Liver (tissue), 9 donors: ENCODE results near the gene LRRC4. TPM values are rescaled to one million over a fixed set of nuclear protein-coding genes. Genes with fewer than 3 reads are reported as not detected.

Experiments used
- DNase-seq: peaks from one replicate; pipeline ENCODE4 v3.0.0-alpha.2; 2017; ENCODE audit warnings: low spot score
- H3K27ac ChIP-seq, 2 donors: one replicate each; pipeline ENCODE4 v1.7.0; 2013; ENCODE audit warnings: inconsistent platforms in 2 of 2, low read length in 2 of 2, control low read depth in 1 of 2, low read depth in 1 of 2, mild to moderate bottlenecking in 1 of 2
- H3K27me3 ChIP-seq, 4 donors: one replicate each; pipeline versions ENCODE4 v1.6.1 to v1.7.0; 2013; ENCODE audit warnings: low read length in 3 of 4, inconsistent platforms in 1 of 4, mild to moderate bottlenecking in 1 of 4, moderate library complexity in 1 of 4; ENCODE audit not compliant: control insufficient read depth in 4 of 4, insufficient read depth in 4 of 4
- H3K36me3 ChIP-seq, 4 donors: one replicate each; pipeline versions ENCODE4 v1.6.1 to v1.7.0; 2013; ENCODE audit warnings: low read length in 3 of 4, mild to moderate bottlenecking in 3 of 4, low read depth in 1 of 4, moderate library complexity in 1 of 4; ENCODE audit not compliant: control insufficient read depth in 4 of 4, insufficient read depth in 3 of 4
- H3K4me1 ChIP-seq, 4 donors: one replicate each; pipeline versions ENCODE4 v1.6.1 to v1.7.0; 2013; ENCODE audit warnings: low read length in 3 of 4, mild to moderate bottlenecking in 3 of 4, moderate library complexity in 1 of 4; ENCODE audit not compliant: control insufficient read depth in 4 of 4, insufficient read depth in 4 of 4
- H3K4me3 ChIP-seq, 3 donors: one replicate each; pipeline versions ENCODE4 v1.6.1 to v1.7.0; 2013; ENCODE audit warnings: low read length in 3 of 3, control low read depth in 1 of 3, low read depth in 1 of 3, mild to moderate bottlenecking in 1 of 3
- H3K9ac ChIP-seq, 2 donors: one replicate each; pipeline ENCODE4 v1.7.0; 2013; ENCODE audit warnings: low read length in 2 of 2, mild to moderate bottlenecking in 2 of 2, moderate library complexity in 2 of 2, control low read depth in 1 of 2, low read depth in 1 of 2
- H3K9me3 ChIP-seq, 4 donors: one replicate each; pipeline versions ENCODE4 v1.6.1 to v1.7.0; 2013; ENCODE audit warnings: low read length in 3 of 4; ENCODE audit not compliant: control insufficient read depth in 4 of 4
- ATF3 ChIP-seq: IDR thresholded peaks from 2 replicates; pipeline ENCODE4 v1.6.1; 2016; ENCODE audit warnings: antibody characterized with exemption
- EGR1 ChIP-seq, 2 donors: IDR thresholded peaks; 2 replicates each; pipeline ENCODE4 v1.6.1; 2016 to 2018; ENCODE audit warnings: antibody characterized with exemption in 2 of 2, low read depth in 2 of 2
- FOXA1 ChIP-seq: IDR thresholded peaks from 2 replicates; pipeline ENCODE4 v1.6.1; 2016; ENCODE audit warnings: antibody characterized with exemption
- FOXA2 ChIP-seq: IDR thresholded peaks from 2 replicates; pipeline ENCODE4 v1.6.1; 2016; ENCODE audit warnings: antibody characterized with exemption
- GABPA ChIP-seq, 2 donors: IDR thresholded peaks in 1 of 2; conservative IDR thresholded peaks in 1 of 2; 2 replicates each; pipeline ENCODE4 v1.6.1; 2016; ENCODE audit warnings: antibody characterized with exemption in 2 of 2, mild to moderate bottlenecking in 1 of 2, moderate library complexity in 1 of 2
- HNF4A ChIP-seq, 2 donors: conservative IDR thresholded peaks; 2 replicates each; pipeline ENCODE4 v1.6.1; 2016; ENCODE audit warnings: antibody characterized with exemption in 2 of 2, mild to moderate bottlenecking in 2 of 2
- HNF4G ChIP-seq: IDR thresholded peaks from 2 replicates; pipeline ENCODE4 v1.6.1; 2016; ENCODE audit warnings: antibody characterized with exemption
- MAX ChIP-seq: IDR thresholded peaks from 2 replicates; pipeline ENCODE4 v1.6.1; 2016; ENCODE audit warnings: antibody characterized with exemption
- NR2F2 ChIP-seq: IDR thresholded peaks from 2 replicates; pipeline ENCODE4 v1.6.1; 2016; ENCODE audit warnings: antibody characterized with exemption
- RAD21 ChIP-seq, 2 donors: IDR thresholded peaks; 2 replicates each; pipeline ENCODE4 v1.6.1; 2016; ENCODE audit warnings: antibody characterized with exemption in 2 of 2, mild to moderate bottlenecking in 2 of 2
- RXRA ChIP-seq, 2 donors: IDR thresholded peaks; 2 replicates each; pipeline ENCODE4 v1.6.1; 2017 to 2018; ENCODE audit warnings: antibody characterized with exemption in 2 of 2, mild to moderate bottlenecking in 1 of 2
- SP1 ChIP-seq: IDR thresholded peaks from 2 replicates; pipeline ENCODE4 v1.6.1; 2018; ENCODE audit warnings: antibody characterized with exemption, mild to moderate bottlenecking
- TAF1 ChIP-seq: conservative IDR thresholded peaks from 2 replicates; pipeline ENCODE4 v1.6.1; 2016; ENCODE audit warnings: antibody characterized with exemption, mild to moderate bottlenecking
- YY1 ChIP-seq: IDR thresholded peaks from 2 replicates; pipeline ENCODE4 v1.6.1; 2016; ENCODE audit warnings: antibody characterized with exemption, mild to moderate bottlenecking
- WGBS: extraction: QIAGEN DNeasy Blood & Tissue Kit; methylation state at CpG from one replicate; pipeline ENCODE4 v1.1.7; 2013; 5-methylcytosine and 5-hydroxymethylcytosine counted together
- polyA plus RNA-seq, 2 donors: library from polyadenylated mRNA; stranded (reverse) in 1 of 2; unstranded in 1 of 2; fragments of 200-250 nt in 1 of 2; fragments of >200 nt in 1 of 2; fragmentation: Nextera tagmentation in 1 of 2; extraction: Ambion mirVana in 1 of 2; gene quantifications; one replicate each; pipeline versions ENCODE4 v1.2.1 to v1.2.3, GENCODE V29; 2013 to 2015
- total RNA-seq, 2 donors: library from RNA; depleted of rRNA; stranded (reverse); fragments of >200 nt; gene quantifications; one replicate each; pipeline ENCODE4 v1.2.3, GENCODE V29; 2014
- TF ChIP-seq, protein P1 (sequence below): IDR thresholded peaks from 2 replicates; pipeline ENCODE4 v1.6.1; 2016; ENCODE audit warnings: antibody characterized with exemption, mild to moderate bottlenecking
- TF ChIP-seq, protein P2 (sequence below): IDR thresholded peaks from 2 replicates; pipeline ENCODE4 v1.6.1; 2016; ENCODE audit warnings: antibody characterized with exemption
- donor health status: healthy.
- donor health status: healthy.
- donor health status: healthy.
- donor health status: healthy.
- donor health status: healthy.

Gene LRRC4
- total and polyA plus RNA-seq, 4 donors: 0.54 to 2.7 (median 1.2) TPM

GRCh38 chr7:128017862-128018845 lies 13.1 kb downstream of the LRRC4 start:
- TF ChIP-seq HNF4A (conservative IDR thresholded peaks at IDR 0.05): peak in 1 of 2 donors; percentile 37
- peak in 1 of 2 donors; percentile 26 for TF ChIP-seq RXRA (IDR thresholded peaks at IDR 0.05)
- TF ChIP-seq YY1: no peak
- Histone ChIP-seq H3K27me3 (no peaks in the 10 kb centered on the region), H3K27ac (no peak overlapping the region), H3K36me3 (peaks cover 2 to 4% (median 4%) of the 10 kb centered on the region in 4 donors), H3K4me1 (peaks cover 1 to 27% (median 17%) of the 10 kb centered on the region in 4 donors), H3K9me3 (no peaks in the 10 kb centered on the region), H3K9ac (no peak overlapping the region), H3K4me3 (no peak overlapping the region)
- 61% methylated on average over 8 of the region's 8 CpGs for WGBS
- DNase-seq: no peak

DNA sequence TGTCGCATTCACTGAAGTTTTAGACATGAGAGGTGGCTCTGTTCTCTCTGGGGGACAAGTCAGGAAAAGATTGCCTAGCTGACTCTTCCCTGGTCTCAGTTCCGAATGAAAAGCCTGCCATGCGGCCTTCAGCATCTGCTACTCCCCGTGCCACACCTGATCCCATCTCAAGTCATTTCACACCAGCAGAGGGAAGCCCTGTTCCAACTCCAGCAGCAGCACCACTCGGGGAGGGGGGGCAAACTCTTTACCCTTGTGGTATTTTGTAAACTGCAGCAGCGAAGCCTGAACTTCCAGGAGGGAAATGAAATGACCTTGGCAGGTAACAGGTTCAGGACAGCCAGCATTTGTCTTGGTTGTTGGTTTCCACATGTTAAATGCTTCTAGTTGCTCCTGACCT lies 13.8 kb downstream of the LRRC4 start:
- Histone ChIP-seq H3K4me1 (peaks cover 1 to 27% (median 17%) of the 10 kb centered on the region in 4 donors), H3K9me3 (no peaks in the 10 kb centered on the region), H3K27ac (no peak overlapping the region), H3K36me3 (peaks cover 3 to 4% (median 4%) of the 10 kb centered on the region in 4 donors), H3K9ac (no peak overlapping the region), H3K27me3 (no peaks in the 10 kb centered on the region), H3K4me3 (no peak overlapping the region)
- 85% methylated on average over 6 of the region's 6 CpGs for WGBS
- DNase-seq: no peak
- TF ChIP-seq RAD21 (IDR thresholded peaks at IDR 0.05): no peak
- TF ChIP-seq SP1: no peak
- TF ChIP-seq FOXA2: no peak
- no peak for TF ChIP-seq GABPA (IDR thresholded peaks at IDR 0.05 in 1 of 2, conservative IDR thresholded peaks at IDR 0.05 in 1 of 2)
- TF ChIP-seq HNF4G: no peak
- TF ChIP-seq YY1: no peak
- no peak for TF ChIP-seq MAX
- no peak for TF ChIP-seq EGR1 (IDR thresholded peaks at IDR 0.05; ENCODE audit: low read depth in 2 of 2)

DNA sequence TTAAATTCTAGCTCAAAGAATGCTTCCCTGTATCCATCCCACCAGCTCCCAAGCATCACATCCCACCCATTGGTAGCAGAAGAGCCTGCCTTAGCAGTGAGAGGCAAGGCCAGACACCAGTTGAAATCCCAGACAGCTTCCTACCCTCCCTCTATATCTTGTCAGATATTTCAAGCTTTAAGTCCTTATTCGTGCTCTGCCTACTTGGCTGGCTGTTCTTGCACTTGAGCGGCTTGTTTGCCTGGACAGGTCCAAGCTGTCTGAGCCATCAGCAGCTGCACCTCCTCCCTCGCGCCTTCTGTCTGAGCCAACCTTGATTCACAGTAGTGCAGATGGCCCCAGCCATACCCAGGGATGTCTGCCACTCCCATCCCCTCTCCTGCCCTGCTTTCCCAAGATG lies 16.4 kb downstream of the LRRC4 start:
- Histone ChIP-seq H3K9me3 (no peaks in the 10 kb centered on the region), H3K4me3 (no peak overlapping the region), H3K27ac (no peak overlapping the region), H3K36me3 (peaks cover 0 to 3% (median 1%) of the 10 kb centered on the region in 4 donors), H3K27me3 (no peaks in the 10 kb centered on the region), H3K9ac (no peak overlapping the region), H3K4me1 (peaks cover 3 to 35% (median 22%) of the 10 kb centered on the region in 4 donors)
- TF ChIP-seq RXRA (IDR thresholded peaks at IDR 0.05): no peak
- 98% methylated on average over 4 of the region's 4 CpGs for WGBS
- no peak for DNase-seq

DNA sequence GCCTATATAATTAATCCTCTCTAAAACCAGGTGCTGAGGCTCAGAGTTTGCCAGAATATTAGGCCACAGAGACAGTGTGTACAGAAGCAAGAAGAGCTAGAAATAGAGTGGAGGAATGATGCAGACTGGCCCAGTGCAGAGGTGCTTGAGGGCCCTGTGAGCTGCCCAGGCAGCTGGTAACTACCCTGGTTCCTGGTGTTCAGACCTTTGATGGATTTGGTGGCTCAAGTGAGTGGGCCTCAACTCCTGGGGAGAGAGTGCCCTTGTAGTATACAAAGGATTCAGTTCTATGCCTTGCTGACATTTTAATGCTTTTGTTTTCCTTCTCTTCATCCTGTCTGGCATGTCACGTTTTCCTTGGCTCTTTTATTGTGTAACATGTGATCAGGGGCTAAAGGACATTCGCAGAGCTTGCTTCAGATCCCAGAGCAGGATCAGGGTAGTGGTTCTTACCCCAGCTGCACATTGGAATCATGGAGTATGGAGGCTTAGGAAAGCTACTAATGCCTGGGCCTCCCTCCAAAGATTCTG lies 20.0 kb downstream of the LRRC4 start:
- Histone ChIP-seq H3K9ac (no peak overlapping the region), H3K4me3 (no peak overlapping the region), H3K36me3 (peaks cover 0 to 3% (median 0%) of the 10 kb centered on the region in 4 donors), H3K4me1 (peaks cover 3 to 26% (median 13%) of the 10 kb centered on the region in 4 donors), H3K27ac (no peak overlapping the region), H3K9me3 (no peaks in the 10 kb centered on the region), H3K27me3 (no peaks in the 10 kb centered on the region)
- no peak for DNase-seq
- 20% methylated on average over 2 of the region's 2 CpGs for WGBS
- peak in 1 of 2 donors; percentile 40 for TF ChIP-seq RXRA (IDR thresholded peaks at IDR 0.05)
- no peak for TF ChIP-seq TAF1
- TF ChIP-seq, protein P1, sequence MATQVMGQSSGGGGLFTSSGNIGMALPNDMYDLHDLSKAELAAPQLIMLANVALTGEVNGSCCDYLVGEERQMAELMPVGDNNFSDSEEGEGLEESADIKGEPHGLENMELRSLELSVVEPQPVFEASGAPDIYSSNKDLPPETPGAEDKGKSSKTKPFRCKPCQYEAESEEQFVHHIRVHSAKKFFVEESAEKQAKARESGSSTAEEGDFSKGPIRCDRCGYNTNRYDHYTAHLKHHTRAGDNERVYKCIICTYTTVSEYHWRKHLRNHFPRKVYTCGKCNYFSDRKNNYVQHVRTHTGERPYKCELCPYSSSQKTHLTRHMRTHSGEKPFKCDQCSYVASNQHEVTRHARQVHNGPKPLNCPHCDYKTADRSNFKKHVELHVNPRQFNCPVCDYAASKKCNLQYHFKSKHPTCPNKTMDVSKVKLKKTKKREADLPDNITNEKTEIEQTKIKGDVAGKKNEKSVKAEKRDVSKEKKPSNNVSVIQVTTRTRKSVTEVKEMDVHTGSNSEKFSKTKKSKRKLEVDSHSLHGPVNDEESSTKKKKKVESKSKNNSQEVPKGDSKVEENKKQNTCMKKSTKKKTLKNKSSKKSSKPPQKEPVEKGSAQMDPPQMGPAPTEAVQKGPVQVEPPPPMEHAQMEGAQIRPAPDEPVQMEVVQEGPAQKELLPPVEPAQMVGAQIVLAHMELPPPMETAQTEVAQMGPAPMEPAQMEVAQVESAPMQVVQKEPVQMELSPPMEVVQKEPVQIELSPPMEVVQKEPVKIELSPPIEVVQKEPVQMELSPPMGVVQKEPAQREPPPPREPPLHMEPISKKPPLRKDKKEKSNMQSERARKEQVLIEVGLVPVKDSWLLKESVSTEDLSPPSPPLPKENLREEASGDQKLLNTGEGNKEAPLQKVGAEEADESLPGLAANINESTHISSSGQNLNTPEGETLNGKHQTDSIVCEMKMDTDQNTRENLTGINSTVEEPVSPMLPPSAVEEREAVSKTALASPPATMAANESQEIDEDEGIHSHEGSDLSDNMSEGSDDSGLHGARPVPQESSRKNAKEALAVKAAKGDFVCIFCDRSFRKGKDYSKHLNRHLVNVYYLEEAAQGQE: no peak
- TF ChIP-seq YY1: no peak
- TF ChIP-seq RAD21 (IDR thresholded peaks at IDR 0.05): peak in 1 of 2 donors; percentile 18
- no peak for TF ChIP-seq ATF3
- no peak for TF ChIP-seq FOXA2
- TF ChIP-seq NR2F2: no peak
- TF ChIP-seq HNF4G: no peak
- peak; percentile 13 for TF ChIP-seq SP1
- TF ChIP-seq FOXA1: no peak
- TF ChIP-seq, protein P2, sequence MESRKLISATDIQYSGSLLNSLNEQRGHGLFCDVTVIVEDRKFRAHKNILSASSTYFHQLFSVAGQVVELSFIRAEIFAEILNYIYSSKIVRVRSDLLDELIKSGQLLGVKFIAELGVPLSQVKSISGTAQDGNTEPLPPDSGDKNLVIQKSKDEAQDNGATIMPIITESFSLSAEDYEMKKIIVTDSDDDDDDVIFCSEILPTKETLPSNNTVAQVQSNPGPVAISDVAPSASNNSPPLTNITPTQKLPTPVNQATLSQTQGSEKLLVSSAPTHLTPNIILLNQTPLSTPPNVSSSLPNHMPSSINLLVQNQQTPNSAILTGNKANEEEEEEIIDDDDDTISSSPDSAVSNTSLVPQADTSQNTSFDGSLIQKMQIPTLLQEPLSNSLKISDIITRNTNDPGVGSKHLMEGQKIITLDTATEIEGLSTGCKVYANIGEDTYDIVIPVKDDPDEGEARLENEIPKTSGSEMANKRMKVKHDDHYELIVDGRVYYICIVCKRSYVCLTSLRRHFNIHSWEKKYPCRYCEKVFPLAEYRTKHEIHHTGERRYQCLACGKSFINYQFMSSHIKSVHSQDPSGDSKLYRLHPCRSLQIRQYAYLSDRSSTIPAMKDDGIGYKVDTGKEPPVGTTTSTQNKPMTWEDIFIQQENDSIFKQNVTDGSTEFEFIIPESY: no peak
- peak; percentile 73 to 78 for TF ChIP-seq HNF4A (conservative IDR thresholded peaks at IDR 0.05)
